NOMO-1 (cell line): ENCODE measurements around the gene IFNA10.
"Not testable (repeated sequence)": the region's sequence is repeated elsewhere in the genome, so short reads cannot be mapped to it uniquely, and the experiment has no call there.

Experiments
- DNase-seq, 2 experiments: peaks; one replicate each; lab custom pipeline; 2025; ENCODE audit not compliant: unreplicated experiment in 2 of 2; lab: John Stamatoyannopoulos, UW

IFNA10 gene

GRCh38 chr9:21194867-21195776 is 11.8 kb downstream of the IFNA10 start:
- not testable (repeated sequence) for DNase-seq

- DNase-seq: not testable (repeated sequence)
Observed at GRCh38 chr9:21187487-21187886, 19.5 kb downstream of the IFNA10 start, which contains the start of gene IFNA4. Gene IFNA4 (minus strand): TSS chr9:21187587. CDS start chr9:21187531, 56 bp downstream.

DNA sequence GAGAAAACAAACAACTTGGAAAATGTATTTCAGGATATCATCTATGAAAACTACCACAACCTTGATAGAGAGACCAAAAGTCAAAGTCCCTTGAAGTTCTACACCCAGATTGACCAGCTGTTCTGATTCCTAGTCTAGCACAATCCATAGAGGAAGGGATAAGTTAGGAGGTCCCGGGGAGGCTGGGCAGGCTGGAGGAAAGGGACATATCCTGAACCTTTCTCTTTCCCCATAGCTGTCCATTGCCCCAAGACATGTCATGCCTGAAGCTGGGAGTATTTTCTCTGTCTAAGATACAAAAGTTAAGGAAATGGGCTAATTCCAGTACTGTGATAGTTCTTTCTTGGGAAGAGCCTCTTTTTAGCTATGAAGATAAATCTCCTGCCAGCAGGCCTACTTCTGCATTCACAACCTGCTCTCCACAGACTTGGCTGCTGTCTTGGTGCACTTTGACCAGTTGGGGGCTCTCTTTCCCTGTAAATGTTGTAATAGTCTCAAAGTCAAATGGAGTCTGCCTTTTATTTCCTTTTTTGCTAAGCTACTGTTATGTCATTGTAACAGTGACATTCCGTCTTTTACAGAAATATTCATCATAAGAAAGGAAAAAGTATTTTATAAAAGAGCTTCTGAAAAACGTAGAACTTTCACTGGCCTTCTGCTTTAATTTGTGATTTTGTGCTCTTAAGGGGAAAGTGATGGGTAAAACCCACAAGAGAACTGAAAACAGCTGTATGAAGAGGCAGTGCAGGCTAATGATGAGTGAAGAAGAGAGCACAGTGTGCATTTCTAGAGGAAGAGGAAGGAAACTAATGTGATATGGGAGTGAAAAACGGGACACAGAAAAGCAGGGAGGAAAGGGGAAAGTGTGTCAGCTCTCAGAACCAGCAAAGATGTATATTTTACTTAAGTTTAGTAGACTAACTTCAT is 23.9 kb downstream of the IFNA10 start:
- not testable (repeated sequence) for DNase-seq

DNA sequence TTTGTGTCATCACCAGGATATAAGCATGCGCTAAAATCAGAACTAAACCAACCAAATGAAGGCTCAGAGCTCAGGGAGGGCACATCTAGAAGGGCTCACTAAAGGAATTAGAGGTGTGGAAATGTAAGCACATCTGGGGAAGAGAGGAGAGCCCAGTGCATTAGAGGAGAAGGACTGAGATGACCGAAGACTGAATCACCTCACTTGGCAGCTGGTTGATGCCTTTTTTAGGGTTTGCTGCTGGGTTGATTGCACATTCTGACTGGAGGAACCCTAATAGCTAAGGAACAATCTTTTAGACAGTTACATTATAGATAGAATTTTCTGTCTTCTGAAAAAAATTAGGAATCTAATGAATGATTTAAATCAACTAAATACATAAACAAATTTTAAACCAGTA is 32.3 kb downstream of the IFNA10 start:
- DNase-seq: no peak

- no peak for DNase-seq
Observed at GRCh38 chr9:21172156-21172555, 34.8 kb downstream of the IFNA10 start.

DNA sequence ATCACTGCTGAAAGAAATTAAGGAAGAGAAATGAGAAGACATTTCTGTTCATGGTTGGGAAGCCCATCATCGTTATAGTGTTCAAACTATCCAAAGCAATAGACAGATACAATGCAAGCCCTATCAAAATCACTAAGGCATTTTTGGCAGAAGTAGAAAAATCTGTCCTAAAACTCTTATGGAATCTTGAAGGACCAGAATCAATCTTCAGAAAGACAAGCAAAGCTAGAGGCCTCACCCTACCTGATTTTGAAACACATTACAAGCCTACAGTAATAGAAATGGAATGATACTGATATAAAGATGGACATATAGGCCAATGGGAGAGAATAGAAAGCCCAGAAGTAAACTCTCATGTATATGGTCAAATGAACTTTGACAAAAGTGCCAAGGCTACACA is 35.6 kb downstream of the IFNA10 start:
- DNase-seq: no peak

- not testable (repeated sequence) for DNase-seq
Observed at GRCh38 chr9:21166560-21166959, 40.4 kb downstream of the IFNA10 start, which contains the start of gene IFNA21. Gene IFNA21 (minus strand): TSS chr9:21166660. CDS start chr9:21166612, 48 bp downstream.

DNA sequence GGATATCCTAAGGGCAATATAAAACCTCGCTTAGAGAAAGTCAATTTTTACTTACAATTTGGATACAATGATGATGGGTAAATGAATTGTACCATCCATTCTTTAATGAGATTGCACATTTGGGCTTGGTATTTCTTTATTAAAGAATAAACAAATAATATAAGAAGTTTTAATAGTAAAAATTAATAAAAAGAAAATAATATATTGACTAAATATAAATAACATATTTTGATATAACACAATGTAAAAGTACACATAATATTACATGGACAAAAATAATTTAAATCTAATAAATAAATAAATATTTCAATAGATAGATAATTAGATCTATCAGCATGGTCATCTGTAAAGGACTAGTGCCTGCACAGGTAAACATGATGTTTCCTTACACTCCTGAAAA is 41.4 kb downstream of the IFNA10 start:
- DNase-seq: no peak

DNA sequence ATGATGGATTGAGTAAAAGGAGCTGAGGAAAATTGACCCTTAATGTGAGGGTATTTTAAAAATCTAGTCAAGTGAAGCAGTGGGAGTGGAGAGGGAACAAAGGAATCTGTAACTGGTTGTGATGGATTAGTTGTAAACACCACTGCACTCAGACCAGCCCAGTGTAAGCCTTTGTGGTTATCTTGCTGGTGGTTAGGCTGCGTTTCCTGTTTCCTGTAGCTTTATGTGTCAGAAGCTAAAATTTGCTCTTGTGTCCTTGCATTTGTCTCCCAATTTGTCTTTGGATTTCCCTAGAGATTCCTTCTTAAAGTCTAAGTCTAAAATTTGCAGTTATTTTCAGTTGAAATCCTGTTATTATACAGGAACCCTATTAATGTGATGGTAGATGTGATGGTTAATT is 46.8 kb downstream of the IFNA10 start:
- DNase-seq: no peak
